PC-3 (cell line): Measurements from ENCODE around the gene PRICKLE2.

Source experiments
- CTCF ChIP-seq: fragments of 300-600 bp; sonication (generic); conservative IDR thresholded peaks from 2 replicates; pipeline ENCODE4 v1.5.1; 2017; ENCODE audit warnings: antibody characterized with exemption, low read depth, mild to moderate bottlenecking, low read length
- EZH2 ChIP-seq: fragments of 300-600 bp; sonication (generic); IDR thresholded peaks from one replicate; pipeline ENCODE4 v1.6.1; 2017; ENCODE audit warnings: antibody characterized with exemption, mild to moderate bottlenecking, low read length; ENCODE audit not compliant: unreplicated experiment
- EZH2phosphoT487 ChIP-seq: fragments of 300-600 bp; sonication (generic); IDR thresholded peaks from 2 replicates; pipeline ENCODE4 v1.6.1; 2018; ENCODE audit warnings: mild to moderate bottlenecking, antibody characterized with exemption, low read length, borderline replicate concordance

- no peak for TF ChIP-seq CTCF
- no peak for TF ChIP-seq EZH2
- no peak for TF ChIP-seq EZH2phosphoT487
These were observed 117.0 kb downstream of the PRICKLE2 start for GRCh38 chr3:64108231-64108630.
